GM10266 (cell line): ENCODE results near the gene DNAH14.
"Not testable (repeated sequence)": the region's sequence is repeated elsewhere in the genome, so short reads cannot be mapped to it uniquely, and the experiment has no call there.

Experiments
- DNase-seq: peaks from one replicate; pipeline ENCODE4 v3.0.0; 2012; ENCODE audit errors: extremely low spot score
- TF ChIP-seq, protein P1 (sequence below): IDR thresholded peaks from 2 replicates; pipeline ENCODE4 v1.5.1; 2012; ENCODE audit warnings: mild to moderate bottlenecking, low read depth; ENCODE audit not compliant: control insufficient read depth, insufficient read depth; ENCODE audit errors: missing control alignments

DNAH14 gene

DNA sequence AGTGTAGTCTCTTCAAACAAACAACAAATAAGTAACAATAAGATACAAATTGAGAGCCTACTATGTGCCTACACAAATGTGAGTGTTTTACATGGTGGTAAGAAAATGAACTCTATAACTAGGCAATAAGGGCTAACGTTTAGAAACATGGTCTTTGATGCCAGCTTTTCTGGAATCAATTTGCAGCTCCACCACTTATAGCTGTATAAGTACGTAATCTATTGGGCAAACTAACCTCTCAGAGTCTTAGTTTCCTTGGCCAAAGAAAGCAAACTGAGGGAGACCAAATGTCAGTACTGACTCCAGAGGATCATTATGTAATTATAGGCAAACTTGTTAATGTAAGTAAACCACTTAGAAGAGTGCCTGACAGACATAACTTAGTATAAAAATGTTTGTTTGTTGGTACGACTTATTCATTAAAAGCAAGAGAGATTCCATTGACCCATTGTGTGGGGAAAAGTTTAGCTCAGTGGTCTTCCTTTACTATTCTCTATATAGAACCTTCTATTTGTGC is 438.6 kb downstream of the DNAH14 start:
- DNase-seq: no peak
- TF ChIP-seq, protein P1, sequence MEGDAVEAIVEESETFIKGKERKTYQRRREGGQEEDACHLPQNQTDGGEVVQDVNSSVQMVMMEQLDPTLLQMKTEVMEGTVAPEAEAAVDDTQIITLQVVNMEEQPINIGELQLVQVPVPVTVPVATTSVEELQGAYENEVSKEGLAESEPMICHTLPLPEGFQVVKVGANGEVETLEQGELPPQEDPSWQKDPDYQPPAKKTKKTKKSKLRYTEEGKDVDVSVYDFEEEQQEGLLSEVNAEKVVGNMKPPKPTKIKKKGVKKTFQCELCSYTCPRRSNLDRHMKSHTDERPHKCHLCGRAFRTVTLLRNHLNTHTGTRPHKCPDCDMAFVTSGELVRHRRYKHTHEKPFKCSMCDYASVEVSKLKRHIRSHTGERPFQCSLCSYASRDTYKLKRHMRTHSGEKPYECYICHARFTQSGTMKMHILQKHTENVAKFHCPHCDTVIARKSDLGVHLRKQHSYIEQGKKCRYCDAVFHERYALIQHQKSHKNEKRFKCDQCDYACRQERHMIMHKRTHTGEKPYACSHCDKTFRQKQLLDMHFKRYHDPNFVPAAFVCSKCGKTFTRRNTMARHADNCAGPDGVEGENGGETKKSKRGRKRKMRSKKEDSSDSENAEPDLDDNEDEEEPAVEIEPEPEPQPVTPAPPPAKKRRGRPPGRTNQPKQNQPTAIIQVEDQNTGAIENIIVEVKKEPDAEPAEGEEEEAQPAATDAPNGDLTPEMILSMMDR: no peak

DNA sequence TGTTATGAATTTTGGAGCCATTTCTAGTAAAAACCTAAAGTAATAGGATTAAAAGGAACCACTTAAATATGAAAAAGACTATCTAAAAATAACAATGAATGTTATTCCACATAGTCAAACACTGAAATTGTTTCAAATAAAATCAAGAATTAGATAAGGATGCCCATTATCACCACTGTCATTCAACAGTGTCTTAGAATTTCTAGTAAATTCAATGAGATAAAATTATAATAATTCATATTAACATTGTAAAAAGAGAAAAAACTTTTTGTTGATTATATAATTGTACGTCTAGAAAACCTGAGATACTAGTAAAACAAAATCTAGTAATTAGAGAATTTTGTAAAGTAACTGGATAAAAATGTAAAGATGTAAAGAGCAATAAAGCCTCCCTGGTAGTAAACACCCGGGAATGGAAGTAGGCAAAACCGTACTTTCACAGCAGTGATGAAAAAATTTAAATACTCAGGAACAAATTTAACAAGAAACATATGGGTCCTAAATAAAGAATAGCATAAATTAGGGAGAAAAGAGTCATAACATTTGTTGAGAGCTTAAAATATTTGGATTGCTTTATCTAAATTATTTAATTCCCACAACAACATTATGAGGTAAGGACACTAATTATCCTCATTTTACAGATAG is 442.0 kb downstream of the DNAH14 start:
- TF ChIP-seq, protein P1: no peak
- DNase-seq: no peak

DNA sequence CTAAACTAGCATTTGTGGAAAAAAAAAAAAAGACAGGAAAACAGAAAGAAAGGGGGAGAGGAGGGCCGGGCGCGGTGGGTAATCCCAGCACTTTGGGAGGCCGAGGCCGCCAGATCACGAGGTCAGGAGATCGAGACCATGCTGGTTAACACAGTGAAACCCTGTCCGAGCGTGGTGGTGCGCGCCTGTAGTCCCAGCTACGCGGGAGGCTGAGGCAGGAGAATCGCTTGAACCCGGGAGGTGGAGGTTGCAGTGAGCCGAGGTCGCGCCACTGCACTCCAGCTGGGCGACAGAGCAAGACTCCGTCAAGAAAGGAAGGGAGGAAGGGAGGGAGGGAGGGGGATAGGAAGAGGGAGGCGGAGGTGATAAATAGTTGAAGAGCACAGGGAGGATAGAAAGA is 443.7 kb downstream of the DNAH14 start:
- no peak for DNase-seq

DNA sequence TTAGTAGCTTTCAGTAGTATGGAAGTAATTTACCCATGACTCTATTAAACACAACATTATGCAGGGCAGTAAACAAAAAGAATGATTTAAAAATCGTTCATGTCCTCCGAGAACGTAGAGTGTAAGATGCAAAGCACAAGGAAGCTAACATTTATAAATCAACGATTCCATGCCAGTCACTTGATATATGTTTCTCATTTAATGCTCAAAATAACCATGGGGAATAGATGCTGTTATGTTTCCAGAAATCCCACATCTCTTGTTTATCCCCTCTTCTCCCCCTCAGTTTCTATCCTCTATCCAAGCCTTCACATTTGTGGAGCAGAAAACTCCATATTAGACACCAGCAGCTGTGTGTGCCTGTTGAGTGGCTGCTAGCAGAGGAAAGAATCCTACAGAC is 445.5 kb downstream of the DNAH14 start:
- no peak for DNase-seq
- TF ChIP-seq, protein P1: no peak

More for the DNA sequence above, 443.7 kb downstream of the DNAH14 start:
- TF ChIP-seq, protein P1: no peak

DNA sequence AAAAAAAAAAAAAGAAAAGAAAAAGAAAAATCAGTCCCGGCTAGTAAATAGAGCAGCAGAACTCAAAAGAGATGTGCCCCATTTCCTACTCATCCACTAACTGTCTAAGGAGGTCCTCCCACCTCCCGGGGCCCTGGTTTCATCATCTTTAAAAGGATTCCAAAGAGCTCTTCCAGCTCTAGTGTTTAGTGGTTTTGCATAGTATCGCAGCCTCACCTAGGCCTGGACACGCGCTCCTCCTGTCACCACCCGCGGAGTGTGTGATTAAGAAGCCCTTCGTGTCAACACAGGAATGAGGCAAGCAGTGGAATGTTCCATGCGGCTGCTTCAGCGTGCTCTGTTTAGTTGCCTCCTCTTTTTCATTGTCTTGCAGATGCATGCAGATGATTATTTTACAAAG is 449.4 kb downstream of the DNAH14 start:
- TF ChIP-seq, protein P1: no peak
- no peak for DNase-seq

DNA sequence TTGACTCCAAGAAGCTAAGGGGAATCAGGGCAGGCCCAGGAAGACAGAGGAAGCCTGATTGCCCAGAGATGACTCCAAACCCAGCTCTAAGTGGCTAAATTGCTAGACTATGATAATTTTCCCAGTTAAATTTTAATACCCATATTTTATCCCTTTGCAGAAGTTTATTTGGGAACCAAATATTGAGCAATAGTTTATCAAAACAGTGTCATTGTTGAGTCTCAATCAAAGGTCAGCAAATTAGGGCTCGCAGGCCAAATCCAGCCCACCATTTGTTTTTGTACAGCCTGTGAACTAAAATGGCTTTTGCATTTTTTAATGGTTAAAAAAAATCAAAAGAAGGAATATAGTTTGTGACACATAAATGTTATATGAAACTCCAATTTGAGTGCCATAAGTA is 451.2 kb downstream of the DNAH14 start:
- TF ChIP-seq, protein P1: no peak
- no peak for DNase-seq

DNA sequence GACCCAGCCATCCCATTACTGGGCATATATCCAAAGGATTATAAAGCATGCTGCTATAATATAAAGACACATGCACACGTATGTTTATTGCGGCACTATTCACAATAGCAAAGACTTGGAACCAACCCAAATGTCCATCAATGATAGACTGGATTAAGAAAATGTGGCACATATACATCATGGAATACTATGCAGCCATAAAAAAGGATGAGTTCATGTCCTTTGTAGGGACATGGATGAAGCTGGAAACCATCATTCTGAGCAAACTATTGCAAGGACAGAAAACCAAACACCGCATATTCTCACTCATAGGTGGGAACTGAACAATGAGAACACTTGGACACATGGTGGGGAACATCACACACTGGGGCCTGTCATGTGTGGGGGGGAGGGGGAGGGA is 457.4 kb downstream of the DNAH14 start:
- DNase-seq: not testable (repeated sequence)

DNA sequence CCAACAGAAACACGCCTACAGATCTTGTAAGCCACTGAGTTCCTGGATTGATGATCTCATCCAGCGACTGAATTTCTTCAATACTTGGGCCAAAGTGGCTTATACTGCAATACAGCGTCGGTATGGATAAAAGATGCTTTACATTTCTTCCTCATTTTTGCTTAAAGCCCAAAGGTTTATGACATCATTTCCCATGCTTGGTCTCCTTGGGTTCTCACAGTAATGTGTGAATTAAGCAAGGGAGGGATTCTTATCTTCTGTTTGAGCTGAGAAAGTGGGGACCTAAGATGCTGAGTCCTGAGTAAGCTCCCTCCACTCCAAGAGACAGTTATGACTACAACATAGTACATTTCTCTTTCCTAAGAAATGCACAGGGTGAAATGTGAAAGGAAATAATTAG is 458.9 kb downstream of the DNAH14 start:
- TF ChIP-seq, protein P1: no peak
- no peak for DNase-seq
